ENCODE data around the gene MIER2. TPM values are rescaled to one million over a fixed set of nuclear protein-coding genes. Genes with fewer than 3 reads are reported as not detected.

Gene MIER2
- total and polyA plus RNA-seq, 2 donors (not counting 1 experiment from before 2014, with no cell fraction given), result 10.5 to 19.7 TPM

GRCh38 chr19:375395-376110, 31.0 kb upstream of the MIER2 start:
- H3K79me2 ChIP-seq (ENCODE audit: control insufficient read depth, insufficient read depth, low read length), result no peaks in the 10 kb centered on the region
- H2AFZ ChIP-seq (ENCODE audit: insufficient read depth, low read depth, low read length, poor library complexity, severe bottlenecking), result no peak overlapping the region
- H3K36me3 ChIP-seq (replicated peaks in 1 of 2; ENCODE audit: control extremely low read depth in 1 of 2, control insufficient read depth in 1 of 2, extremely low read depth in 1 of 2, insufficient read depth in 2 of 2, low read length in 1 of 2), result no peaks in the 10 kb centered on the region
- H3K4me3 Mint-ChIP-seq, result no peak overlapping the region
- WGBS (ENCODE audit: insufficient coverage), result 87% methylated on average over 41 of the region's 43 CpGs
- no peak for ATAC-seq (ENCODE audit: low read depth)
- no peaks in the 10 kb centered on the region for H3K4me1 ChIP-seq (ENCODE audit: control insufficient read depth in 2 of 2, insufficient read depth in 2 of 2, low read length in 2 of 2)
- CTCF ChIA-PET, result no interaction called here
- POLR2A ChIA-PET, result no interaction called here
- no peak overlapping the region for H3K27ac Mint-ChIP-seq
- no peaks in the 10 kb centered on the region for H3K4me1 Mint-ChIP-seq
- H3K27me3 Mint-ChIP-seq, result peaks cover 8% of the 10 kb centered on the region
- no peak for TF ChIP-seq EZH2 (IDR thresholded peaks at IDR 0.05; ENCODE audit: borderline replicate concordance, insufficient read depth, low read depth, low read length, poor library complexity, severe bottlenecking)
- no peak for TF ChIP-seq CTCF (IDR thresholded peaks at IDR 0.05)
- intact Hi-C loops (cut with micrococcal nuclease), result no loop called here
- H3K4me3 ChIP-seq (ENCODE audit: control extremely low read depth in 1 of 5, extremely low read depth in 1 of 5, insufficient read depth in 1 of 5, low read depth in 2 of 5, low read length in 4 of 5), result no peak overlapping the region
- H3K27ac ChIP-seq (ENCODE audit: low read length in 2 of 2), result no peak overlapping the region
- DNase-seq, result no peak
- H3K27me3 ChIP-seq (replicated peaks in 1 of 4; ENCODE audit: control extremely low read depth in 1 of 4, control insufficient read depth in 3 of 4, insufficient read depth in 4 of 4, low read length in 3 of 4), result peaks cover 0 to 9% (median 0%) of the 10 kb centered on the region in 4 experiments
- peaks cover 0 to 6% (median 0%) of the 10 kb centered on the region in 3 donors for H3K9me3 ChIP-seq (ENCODE audit: control extremely low read depth in 1 of 3, control insufficient read depth in 2 of 3, insufficient read depth in 1 of 3, low read length in 2 of 3)
- no peak overlapping the region for H3K4me2 ChIP-seq (replicated peaks; ENCODE audit: low read depth, low read length, poor library complexity, severe bottlenecking)
- no peak overlapping the region for H3K9ac ChIP-seq (ENCODE audit: low read length)
- H4K20me1 ChIP-seq (ENCODE audit: control insufficient read depth, insufficient read depth, low read length, poor library complexity, severe bottlenecking), result no peaks in the 10 kb centered on the region
- no peaks in the 10 kb centered on the region for H3K9me3 Mint-ChIP-seq (ENCODE audit: insufficient read depth)

- H3K4me1 ChIP-seq (ENCODE audit: control insufficient read depth in 2 of 2, insufficient read depth in 2 of 2, low read length in 2 of 2), result no peaks in the 10 kb centered on the region
- CTCF ChIA-PET, result no interaction called here
- intact Hi-C loops (cut with micrococcal nuclease), result no loop called here
- Mint-ChIP-seq H3K27me3 (peaks cover 10% of the 10 kb centered on the region), H3K9me3 (ENCODE audit: insufficient read depth) (no peaks in the 10 kb centered on the region), H3K4me1 (no peaks in the 10 kb centered on the region), H3K27ac (no peak overlapping the region), H3K4me3 (no peak overlapping the region)
- 79% methylated on average over 13 of the region's 17 CpGs for WGBS (ENCODE audit: insufficient coverage)
- peaks cover 0 to 9% (median 0%) of the 10 kb centered on the region in 4 experiments for H3K27me3 ChIP-seq (replicated peaks in 1 of 4; ENCODE audit: control extremely low read depth in 1 of 4, control insufficient read depth in 3 of 4, insufficient read depth in 4 of 4, low read length in 3 of 4)
- H2AFZ ChIP-seq (ENCODE audit: insufficient read depth, low read depth, low read length, poor library complexity, severe bottlenecking), result no peak overlapping the region
- no peaks in the 10 kb centered on the region for H4K20me1 ChIP-seq (ENCODE audit: control insufficient read depth, insufficient read depth, low read length, poor library complexity, severe bottlenecking)
- no peak overlapping the region for H3K27ac ChIP-seq (ENCODE audit: low read length in 2 of 2)
- ATAC-seq (ENCODE audit: low read depth) (no peak), DNase-seq (no peak)
- no peaks in the 10 kb centered on the region for H3K79me2 ChIP-seq (ENCODE audit: control insufficient read depth, insufficient read depth, low read length)
- no peak overlapping the region for H3K4me3 ChIP-seq (ENCODE audit: control extremely low read depth in 1 of 5, extremely low read depth in 1 of 5, insufficient read depth in 1 of 5, low read depth in 2 of 5, low read length in 4 of 5)
- H3K9ac ChIP-seq (ENCODE audit: low read length), result no peak overlapping the region
- no peaks in the 10 kb centered on the region for H3K36me3 ChIP-seq (replicated peaks in 1 of 2; ENCODE audit: control extremely low read depth in 1 of 2, control insufficient read depth in 1 of 2, extremely low read depth in 1 of 2, insufficient read depth in 2 of 2, low read length in 1 of 2)
- H3K9me3 ChIP-seq (ENCODE audit: control extremely low read depth in 1 of 3, control insufficient read depth in 2 of 3, insufficient read depth in 1 of 3, low read length in 2 of 3), result peaks cover 0 to 6% (median 0%) of the 10 kb centered on the region in 3 donors
- no peak overlapping the region for H3K4me2 ChIP-seq (replicated peaks; ENCODE audit: low read depth, low read length, poor library complexity, severe bottlenecking)
- no peak for TF ChIP-seq CTCF (IDR thresholded peaks at IDR 0.05)
- TF ChIP-seq EZH2 (IDR thresholded peaks at IDR 0.05; ENCODE audit: borderline replicate concordance, insufficient read depth, low read depth, low read length, poor library complexity, severe bottlenecking), result no peak
- POLR2A ChIA-PET, result no interaction called here
Observed at GRCh38 chr19:374886-375235, 30.3 kb upstream of the MIER2 start.

All from B cell (primary cell).